WERI-Rb-1 (cell line): ENCODE data around the gene RHEB.

Source experiments
- DNase-seq: peaks from one replicate; pipeline ENCODE4 v3.0.0-alpha.2; 2020
- H3K27ac ChIP-seq: fragments of 250-450 bp; sonication (Bioruptor Pico); 2 replicates; pipeline ENCODE4 v1.5.1; 2020; ENCODE audit warnings: mild to moderate bottlenecking, moderate library complexity
- H3K27me3 ChIP-seq: fragments of 250-450 bp; sonication (Bioruptor Pico); 2 replicates; pipeline ENCODE4 v1.5.1; 2021; ENCODE audit warnings: mild to moderate bottlenecking, low read depth, moderate library complexity; ENCODE audit not compliant: insufficient read depth, severe bottlenecking
- H3K36me3 ChIP-seq: fragments of 250-450 bp; sonication (Bioruptor Pico); 2 replicates; pipeline ENCODE4 v1.5.1; 2020; ENCODE audit warnings: mild to moderate bottlenecking, moderate library complexity
- H3K4me3 ChIP-seq: 2 replicates; pipeline ENCODE4 v1.5.1; 2011; ENCODE audit warnings: low read depth, mild to moderate bottlenecking, control low read depth, low read length
- H3K9me3 ChIP-seq: fragments of 250-450 bp; sonication (Bioruptor Pico); 2 replicates; pipeline ENCODE4 v1.5.1; 2021; ENCODE audit warnings: mild to moderate bottlenecking, moderate library complexity; ENCODE audit not compliant: severe bottlenecking
- CTCF ChIP-seq: IDR thresholded peaks from 2 replicates; pipeline ENCODE4 v1.5.1; 2011; ENCODE audit warnings: low read depth, mild to moderate bottlenecking, control low read depth, inconsistent platforms, low read length

RHEB gene

GRCh38 chr7:151433721-151434400 is 85.8 kb downstream of the RHEB start:
- Histone ChIP-seq H3K4me3 (no peak overlapping the region), H3K27ac (no peak overlapping the region), H3K9me3 (peaks cover under 1% of the 10 kb centered on the region), H3K27me3 (no peaks in the 10 kb centered on the region), H3K36me3 (no peaks in the 10 kb centered on the region)
- no peak for DNase-seq
- TF ChIP-seq CTCF: no peak

GRCh38 chr7:151432658-151433521 is 86.8 kb downstream of the RHEB start:
- H3K36me3 ChIP-seq: no peaks in the 10 kb centered on the region
- no peak for DNase-seq

GRCh38 chr7:151431768-151432311 is 87.9 kb downstream of the RHEB start:
- H3K9me3 ChIP-seq: no peaks in the 10 kb centered on the region
- no peak for TF ChIP-seq CTCF
- DNase-seq: no peak
- H3K36me3 ChIP-seq: no peaks in the 10 kb centered on the region
- no peak overlapping the region for H3K4me3 ChIP-seq
- no peaks in the 10 kb centered on the region for H3K27me3 ChIP-seq
- H3K27ac ChIP-seq: no peak overlapping the region

More at GRCh38 chr7:151432658-151433521, 86.8 kb downstream of the RHEB start:
- TF ChIP-seq CTCF: 0 out of 2 replicates have a peak, but pooled peaks have one; percentile 25
- no peaks in the 10 kb centered on the region for H3K9me3 ChIP-seq
- no peaks in the 10 kb centered on the region for H3K27me3 ChIP-seq
- H3K4me3 ChIP-seq: no peak overlapping the region
- H3K27ac ChIP-seq: no peak overlapping the region

DNA sequence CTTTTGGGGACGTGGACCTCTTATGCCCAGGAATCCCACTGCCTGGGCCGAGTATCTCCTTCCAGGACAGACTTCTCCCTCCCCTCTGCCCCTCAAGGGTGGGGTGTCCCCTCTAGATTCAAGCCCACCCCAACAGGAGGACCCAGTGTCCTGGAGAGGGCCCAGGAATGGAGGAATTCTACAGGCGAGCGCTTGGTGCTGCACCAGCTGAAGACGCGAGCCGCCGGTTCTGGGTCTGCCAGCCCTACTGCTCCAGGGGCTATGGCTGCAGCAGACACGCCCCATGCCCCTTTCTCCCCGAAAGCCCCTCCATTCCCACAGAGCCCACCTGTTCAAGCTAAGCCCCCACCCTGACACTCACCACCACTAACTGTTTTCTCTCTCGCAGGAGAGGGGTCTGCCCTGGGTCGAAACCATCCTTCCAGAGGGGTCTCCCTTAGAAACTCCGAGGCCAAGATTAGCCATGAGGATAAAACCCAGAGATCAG is 88.4 kb downstream of the RHEB start:
- Histone ChIP-seq H3K27me3 (no peaks in the 10 kb centered on the region), H3K27ac (no peak overlapping the region), H3K4me3 (no peak overlapping the region), H3K36me3 (no peaks in the 10 kb centered on the region), H3K9me3 (no peaks in the 10 kb centered on the region)
- TF ChIP-seq CTCF: no peak
- no peak for DNase-seq

DNA sequence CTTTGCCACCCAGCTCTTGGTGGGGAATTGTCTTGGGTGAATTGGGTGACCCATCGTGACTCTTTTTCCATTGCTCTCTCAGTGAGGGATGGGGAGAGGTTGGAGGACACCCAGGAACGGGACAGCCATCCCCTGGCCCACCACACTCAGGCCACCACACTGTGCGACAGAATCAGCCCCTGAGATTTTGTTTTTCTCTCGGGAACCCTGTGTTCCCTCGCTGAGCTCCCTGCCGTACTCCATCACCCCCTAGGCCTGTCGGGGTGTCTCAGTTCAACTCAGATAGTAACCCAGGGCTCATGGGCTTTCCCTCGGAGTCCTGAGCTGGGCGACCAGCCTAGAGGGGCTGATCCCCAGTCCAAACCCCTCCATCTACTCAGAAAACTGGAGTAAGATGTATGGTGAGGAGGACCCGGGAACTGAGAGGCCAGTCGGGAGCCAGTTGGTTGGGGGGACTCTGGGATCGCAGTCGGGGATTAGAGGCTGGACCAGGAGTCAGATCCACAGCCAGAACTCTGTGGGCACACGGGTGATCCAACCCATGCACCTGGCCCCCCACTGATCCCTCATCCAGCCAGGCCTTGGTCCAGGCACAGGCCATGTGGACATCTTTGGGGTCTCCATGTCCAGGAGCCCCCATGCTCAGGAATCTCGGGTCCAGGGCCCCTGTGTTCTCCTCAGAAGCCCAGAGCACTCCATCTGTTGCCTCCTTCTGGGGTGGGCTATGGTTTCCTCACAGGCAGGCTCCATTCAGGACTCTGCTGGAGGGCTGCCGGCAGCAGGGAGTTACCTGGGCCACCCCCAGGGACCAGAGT is 89.1 kb downstream of the RHEB start:
- H3K27me3 ChIP-seq: no peaks in the 10 kb centered on the region
- H3K36me3 ChIP-seq: no peaks in the 10 kb centered on the region
- no peak overlapping the region for H3K4me3 ChIP-seq
- H3K9me3 ChIP-seq: no peaks in the 10 kb centered on the region
- H3K27ac ChIP-seq: no peak overlapping the region
- no peak for DNase-seq
- no peak for TF ChIP-seq CTCF
